ENCODE measurements around the gene POC5. TPM values are rescaled to one million over a fixed set of nuclear protein-coding genes. Genes with fewer than 3 reads are reported as not detected.
A peak's percentile ranks its signal among the peaks of the same experiment; 100 is the strongest.

POC5 gene
- total and polyA plus RNA-seq, 8 donors, result 2.6 to 6.9 (median 4.5) TPM

- Histone ChIP-seq H3K4me3 (no peak overlapping the region), H3K9me3 (no peaks in the 10 kb centered on the region), H3K27ac (no peak overlapping the region), H3K36me3 (no peaks in the 10 kb centered on the region), H3K27me3 (no peaks in the 10 kb centered on the region), H3K4me1 (peaks cover 0 to 9% (median 8%) of the 10 kb centered on the region in 3 donors)
- intact Hi-C loops (cut with DNase I), result no loop called here
- FAIRE-seq (no peak), ATAC-seq (peak in 3 of 4 donors; percentile 50 to 58 (median 57)), DNase-seq (no peak)
- TF ChIP-seq CTCF (IDR thresholded peaks at IDR 0.05), result no peak
- 41 to 52% methylated on average over 3 of the region's 3 CpGs for WGBS, 2 donors
Observed at GRCh38 chr5:75670577-75670976, 46.7 kb downstream of the POC5 start.

GRCh38 chr5:75668977-75669689 lies 48.1 kb downstream of the POC5 start:
- no peak for FAIRE-seq
- H3K27ac ChIP-seq, result peak overlapping the region in 3 of 4 donors; percentile 12 to 73 (median 71)
- TF ChIP-seq CTCF (IDR thresholded peaks at IDR 0.05), result no peak
- no peaks in the 10 kb centered on the region for H3K27me3 ChIP-seq
- peaks cover 0 to 9% (median 8%) of the 10 kb centered on the region in 3 donors for H3K4me1 ChIP-seq
- DNase-seq, result peak in 4 of 6 donors; percentile 31 to 49 (median 43)
- H3K9me3 ChIP-seq, result no peaks in the 10 kb centered on the region
- peak; percentile 82 to 92 (median 86) for ATAC-seq
- peak overlapping the region in 2 of 4 donors; percentile 33 to 35 for H3K4me3 ChIP-seq
- H3K36me3 ChIP-seq, result no peaks in the 10 kb centered on the region
- 4 to 5% methylated on average over 10 of the region's 10 CpGs for WGBS, 2 donors
- intact Hi-C loops (cut with DNase I), result no loop called here

- DNase-seq, result no peak
- H3K27ac ChIP-seq, result peak overlapping the region in 1 of 4 donors; percentile 73
Observed at GRCh38 chr5:75668445-75668844, 48.8 kb downstream of the POC5 start.

GRCh38 chr5:75667586-75667985 lies 49.7 kb downstream of the POC5 start:
- no peak overlapping the region for H3K27ac ChIP-seq
- no peaks in the 10 kb centered on the region for H3K27me3 ChIP-seq
- 41 to 42% methylated on average over 2 of the region's 2 CpGs for WGBS, 2 donors
- no peak for ATAC-seq
- DNase-seq, result no peak
- H3K36me3 ChIP-seq, result no peaks in the 10 kb centered on the region
- no peak for TF ChIP-seq CTCF (IDR thresholded peaks at IDR 0.05)
- H3K4me3 ChIP-seq, result no peak overlapping the region
- intact Hi-C loops (cut with DNase I), result no loop called here
- peaks cover 0 to 9% (median 8%) of the 10 kb centered on the region in 3 donors for H3K4me1 ChIP-seq
- FAIRE-seq, result no peak
- no peaks in the 10 kb centered on the region for H3K9me3 ChIP-seq

More at GRCh38 chr5:75668445-75668844, 48.8 kb downstream of the POC5 start:
- no peaks in the 10 kb centered on the region for H3K27me3 ChIP-seq
- intact Hi-C loops (cut with DNase I), result no loop called here
- peaks cover 0 to 9% (median 8%) of the 10 kb centered on the region in 3 donors for H3K4me1 ChIP-seq
- TF ChIP-seq CTCF (IDR thresholded peaks at IDR 0.05), result no peak
- H3K9me3 ChIP-seq, result no peaks in the 10 kb centered on the region
- no peak overlapping the region for H3K4me3 ChIP-seq
- 83 to 88% methylated on average over 2 of the region's 2 CpGs for WGBS, 2 donors
- H3K36me3 ChIP-seq, result no peaks in the 10 kb centered on the region
- peak; percentile 7 to 26 (median 19) for ATAC-seq
- FAIRE-seq, result no peak

GRCh38 chr5:75666801-75667200 lies 50.4 kb downstream of the POC5 start:
- no peaks in the 10 kb centered on the region for H3K9me3 ChIP-seq
- no peak overlapping the region for H3K27ac ChIP-seq
- ATAC-seq, result no peak
- no peaks in the 10 kb centered on the region for H3K36me3 ChIP-seq
- intact Hi-C loops (cut with DNase I), result no loop called here
- H3K4me3 ChIP-seq, result no peak overlapping the region
- no peak for DNase-seq
- 78 to 85% methylated on average over 6 of the region's 6 CpGs for WGBS, 2 donors
- FAIRE-seq, result no peak
- H3K4me1 ChIP-seq, result peaks cover 0 to 9% (median 8%) of the 10 kb centered on the region in 3 donors
- H3K27me3 ChIP-seq, result no peaks in the 10 kb centered on the region
- TF ChIP-seq CTCF (IDR thresholded peaks at IDR 0.05), result no peak

Data from pancreas (tissue), 10 donors.